IPS-20b (cell line): ENCODE data around the gene ADORA1.
A peak's percentile ranks its signal among the peaks of the same experiment; 100 is the strongest.

Experiments used
- H3K27ac ChIP-seq: one replicate; pipeline ENCODE4 v1.5.1; 2013; ENCODE audit warnings: low read length
- H3K27me3 ChIP-seq: 2 replicates; pipeline ENCODE4 v1.6.1; 2013; ENCODE audit warnings: mild to moderate bottlenecking, low read length, inconsistent platforms; ENCODE audit not compliant: insufficient read depth
- H3K36me3 ChIP-seq: 2 replicates; pipeline ENCODE4 v1.6.1; 2013; ENCODE audit warnings: low read depth, mild to moderate bottlenecking, inconsistent platforms, low read length, moderate library complexity; ENCODE audit not compliant: insufficient read depth
- H3K4me1 ChIP-seq: 2 replicates; pipeline ENCODE4 v1.6.1; 2013; ENCODE audit warnings: mild to moderate bottlenecking, control low read depth, inconsistent platforms, low read length, moderate library complexity; ENCODE audit not compliant: insufficient read depth
- H3K4me3 ChIP-seq: 2 replicates; pipeline ENCODE4 v1.5.1; 2013; ENCODE audit warnings: mild to moderate bottlenecking, low read length, inconsistent platforms
- H3K9ac ChIP-seq: 2 replicates; pipeline ENCODE4 v1.6.1; 2013; ENCODE audit warnings: low read depth, mild to moderate bottlenecking, inconsistent platforms, low read length, moderate library complexity
- H3K9me3 ChIP-seq: 2 replicates; pipeline ENCODE4 v1.6.1; 2013; ENCODE audit warnings: mild to moderate bottlenecking, low read depth, low read length, inconsistent platforms; ENCODE audit not compliant: insufficient read depth

The ADORA1 gene

GRCh38 chr1:203139976-203140475 is 12.5 kb downstream of the ADORA1 start:
- H3K4me1 ChIP-seq = peaks cover 8% of the 10 kb centered on the region; the same call in 1 of the 2 replicates
- no peak overlapping the region for H3K4me3 ChIP-seq
- H3K36me3 ChIP-seq = no peaks in the 10 kb centered on the region
- H3K27me3 ChIP-seq = no peaks in the 10 kb centered on the region
- no peak overlapping the region for H3K27ac ChIP-seq
- no peak overlapping the region for H3K9ac ChIP-seq
- no peaks in the 10 kb centered on the region for H3K9me3 ChIP-seq

GRCh38 chr1:203140743-203141520 is 13.4 kb downstream of the ADORA1 start:
- Histone ChIP-seq H3K36me3 (no peaks in the 10 kb centered on the region), H3K4me3 (no peak overlapping the region), H3K9ac (no peak overlapping the region), H3K27ac (no peak overlapping the region), H3K4me1 (peaks cover 8% of the 10 kb centered on the region; the same call in 1 of the 2 replicates), H3K27me3 (no peaks in the 10 kb centered on the region), H3K9me3 (no peaks in the 10 kb centered on the region)

GRCh38 chr1:203142124-203142523 is 14.6 kb downstream of the ADORA1 start:
- Histone ChIP-seq H3K36me3 (no peaks in the 10 kb centered on the region), H3K27me3 (no peaks in the 10 kb centered on the region), H3K27ac (no peak overlapping the region), H3K9ac (no peak overlapping the region), H3K4me3 (no peak overlapping the region), H3K9me3 (no peaks in the 10 kb centered on the region), H3K4me1 (peaks cover 13% of the 10 kb centered on the region)

GRCh38 chr1:203142684-203143408 is 15.3 kb downstream of the ADORA1 start:
- H3K27me3 ChIP-seq = no peaks in the 10 kb centered on the region
- no peaks in the 10 kb centered on the region for H3K36me3 ChIP-seq
- H3K27ac ChIP-seq = no peak overlapping the region
- peaks cover 20% of the 10 kb centered on the region for H3K4me1 ChIP-seq
- H3K9ac ChIP-seq = no peak overlapping the region
- no peak overlapping the region for H3K4me3 ChIP-seq
- H3K9me3 ChIP-seq = no peaks in the 10 kb centered on the region

GRCh38 chr1:203143641-203144040 is 16.1 kb downstream of the ADORA1 start:
- Histone ChIP-seq H3K27me3 (no peaks in the 10 kb centered on the region), H3K36me3 (no peaks in the 10 kb centered on the region), H3K27ac (no peak overlapping the region), H3K4me3 (no peak overlapping the region), H3K9ac (no peak overlapping the region), H3K9me3 (no peaks in the 10 kb centered on the region), H3K4me1 (peaks cover 24% of the 10 kb centered on the region)

GRCh38 chr1:203144661-203145060 is 17.1 kb downstream of the ADORA1 start:
- H3K4me3 ChIP-seq = no peak overlapping the region
- no peaks in the 10 kb centered on the region for H3K9me3 ChIP-seq
- peaks cover 24% of the 10 kb centered on the region for H3K4me1 ChIP-seq
- no peak overlapping the region for H3K27ac ChIP-seq
- no peaks in the 10 kb centered on the region for H3K27me3 ChIP-seq
- H3K9ac ChIP-seq = no peak overlapping the region
- no peaks in the 10 kb centered on the region for H3K36me3 ChIP-seq

GRCh38 chr1:203145321-203146041 is 18.0 kb downstream of the ADORA1 start:
- Histone ChIP-seq H3K27ac (no peak overlapping the region), H3K9me3 (no peaks in the 10 kb centered on the region), H3K4me3 (no peak overlapping the region), H3K27me3 (no peaks in the 10 kb centered on the region), H3K4me1 (peaks cover 21% of the 10 kb centered on the region), H3K9ac (no peak overlapping the region), H3K36me3 (no peaks in the 10 kb centered on the region)

GRCh38 chr1:203146042-203146369 is 18.5 kb downstream of the ADORA1 start:
- H3K9ac ChIP-seq = no peak overlapping the region
- H3K4me1 ChIP-seq = peaks cover 17% of the 10 kb centered on the region
- no peak overlapping the region for H3K27ac ChIP-seq
- H3K27me3 ChIP-seq = no peaks in the 10 kb centered on the region
- no peaks in the 10 kb centered on the region for H3K36me3 ChIP-seq
- no peaks in the 10 kb centered on the region for H3K9me3 ChIP-seq
- H3K4me3 ChIP-seq = no peak overlapping the region

GRCh38 chr1:203146537-203146936 is 19.0 kb downstream of the ADORA1 start:
- Histone ChIP-seq H3K9me3 (no peaks in the 10 kb centered on the region), H3K4me1 (peaks cover 21% of the 10 kb centered on the region), H3K36me3 (no peaks in the 10 kb centered on the region), H3K9ac (no peak overlapping the region), H3K4me3 (no peak overlapping the region), H3K27me3 (no peaks in the 10 kb centered on the region), H3K27ac (no peak overlapping the region)

- H3K9ac ChIP-seq = no peak overlapping the region
- no peaks in the 10 kb centered on the region for H3K27me3 ChIP-seq
- no peak overlapping the region for H3K27ac ChIP-seq
- H3K36me3 ChIP-seq = no peaks in the 10 kb centered on the region
- H3K4me1 ChIP-seq = peaks cover 22% of the 10 kb centered on the region
- no peaks in the 10 kb centered on the region for H3K9me3 ChIP-seq
- H3K4me3 ChIP-seq = peak overlapping the region; percentile 1; the same call in 1 of the 2 replicates
Measured at GRCh38 chr1:203147376-203147775, 19.9 kb downstream of the ADORA1 start.

- H3K9ac ChIP-seq = no peak overlapping the region
Measured at GRCh38 chr1:203148127-203148526, 20.6 kb downstream of the ADORA1 start.

More at GRCh38 chr1:203148127-203148526, 20.6 kb downstream of the ADORA1 start:
- H3K4me3 ChIP-seq = no peak overlapping the region
- no peaks in the 10 kb centered on the region for H3K9me3 ChIP-seq
- H3K27ac ChIP-seq = no peak overlapping the region
- H3K4me1 ChIP-seq = peaks cover 30% of the 10 kb centered on the region
- no peaks in the 10 kb centered on the region for H3K27me3 ChIP-seq
- H3K36me3 ChIP-seq = no peaks in the 10 kb centered on the region
